Activated CD4-positive, alpha-beta T cell treated with anti-CD3 and anti-CD28 coated beads for 36 hours (primary cell): ENCODE results near the gene TMEM175. TPM values are rescaled to one million over a fixed set of nuclear protein-coding genes. Genes with fewer than 3 reads are reported as not detected.

Source experiments
- ATAC-seq: fragments of 200-7000 bp; cut with Tn5 transposase; one replicate; pipeline ENCODE4 v1.10.0; 2021; ENCODE audit warnings: mild to moderate bottlenecking, moderate library complexity
- CTCF ChIA-PET: fragments of 350-600 bp; sonication (Branson Sonifier 250); formaldehyde crosslinking; loops from one replicate; lab custom pipeline; 2021; ENCODE audit warnings: antibody characterized with exemption; lab: Charles Lee
- POLR2A ChIA-PET: fragments of 350-600 bp; sonication (Branson Sonifier 250); formaldehyde crosslinking; loops from one replicate; lab custom pipeline; 2021; ENCODE audit warnings: antibody characterized with exemption, inconsistent platforms; lab: Charles Lee
- DNase-seq: peaks from one replicate; pipeline ENCODE4 v3.0.0-alpha.2; 2020
- H3K27ac Mint-ChIP-seq: one replicate; pipeline ENCODE4 v1.8.0; 2021; ENCODE audit warnings: mixed read lengths
- H3K27me3 Mint-ChIP-seq: one replicate; pipeline ENCODE4 v1.8.0; 2021; ENCODE audit warnings: mixed read lengths
- H3K36me3 Mint-ChIP-seq: one replicate; pipeline ENCODE4 v1.8.0; 2021; ENCODE audit warnings: low read depth, mixed read lengths
- H3K4me1 Mint-ChIP-seq: one replicate; pipeline ENCODE4 v1.8.0; 2021; ENCODE audit warnings: mixed read lengths
- H3K4me3 Mint-ChIP-seq: one replicate; pipeline ENCODE4 v1.8.0; 2021; ENCODE audit warnings: mild to moderate bottlenecking, moderate library complexity, mixed read lengths
- H3K9me3 Mint-ChIP-seq: one replicate; pipeline ENCODE4 v1.8.0; 2021; ENCODE audit warnings: low read depth, mixed read lengths
- intact Hi-C, 2 experiments: fragments of 100-400 bp; cut with DNase I in 1 of 2; cut with micrococcal nuclease in 1 of 2; formaldehyde crosslinking; loops; one replicate each; pipeline versions ENCODE4 v1.14.2 to v1.15.1; 2022 to 2024; cut with DNase I, micrococcal nuclease
- total RNA-seq, 2 experiments: library from RNA; stranded (reverse); gene quantifications; one replicate each; pipeline ENCODE4 v1.2.3, GENCODE V29; 2021

TMEM175 gene
- total RNA-seq, 2 experiments from 2014 or later, result 15.2 to 17.3 TPM

- CTCF ChIA-PET, result no interaction called here
- Mint-ChIP-seq H3K36me3 (no peaks in the 10 kb centered on the region), H3K4me3 (no peak overlapping the region), H3K27me3 (peaks cover 44% of the 10 kb centered on the region), H3K4me1 (peaks cover 6% of the 10 kb centered on the region), H3K27ac (no peak overlapping the region), H3K9me3 (no peaks in the 10 kb centered on the region)
- POLR2A ChIA-PET, result no interaction called here
- intact Hi-C loops, result no loop called here
- ATAC-seq (no peak), DNase-seq (no peak)
These were observed 68.5 kb downstream of the TMEM175 start for GRCh38 chr4:1000686-1001260.

GRCh38 chr4:1001561-1002130 lies 69.4 kb downstream of the TMEM175 start:
- ATAC-seq (no peak), DNase-seq (no peak)
- Mint-ChIP-seq H3K4me1 (peaks cover 6% of the 10 kb centered on the region), H3K9me3 (no peaks in the 10 kb centered on the region), H3K27ac (no peak overlapping the region), H3K36me3 (no peaks in the 10 kb centered on the region), H3K4me3 (no peak overlapping the region), H3K27me3 (peaks cover 47% of the 10 kb centered on the region)
- CTCF ChIA-PET, result no interaction called here
- intact Hi-C loops, result no loop called here
- POLR2A ChIA-PET, result interaction anchor here (0.6 kb wide), 1 partner anchor 117 kb away, joined by 4 read pairs; no protein-coding TSS in a partner anchor

- CTCF ChIA-PET, result no interaction called here
- ATAC-seq, result no peak
These were observed 69.9 kb downstream of the TMEM175 start for GRCh38 chr4:1002131-1002630.

GRCh38 chr4:1002631-1003251 lies 70.5 kb downstream of the TMEM175 start:
- CTCF ChIA-PET, result no interaction called here
- H3K9me3 Mint-ChIP-seq, result peaks cover 2% of the 10 kb centered on the region
- H3K27me3 Mint-ChIP-seq, result peaks cover 53% of the 10 kb centered on the region
- peaks cover 6% of the 10 kb centered on the region for H3K4me1 Mint-ChIP-seq
- no peaks in the 10 kb centered on the region for H3K36me3 Mint-ChIP-seq
- ATAC-seq (no peak), DNase-seq (no peak)
- intact Hi-C loops, result no loop called here
- no peak overlapping the region for H3K4me3 Mint-ChIP-seq
- no peak overlapping the region for H3K27ac Mint-ChIP-seq
- POLR2A ChIA-PET, result no interaction called here

More at GRCh38 chr4:1002131-1002630, 69.9 kb downstream of the TMEM175 start:
- peaks cover 6% of the 10 kb centered on the region for H3K4me1 Mint-ChIP-seq
- no peak overlapping the region for H3K27ac Mint-ChIP-seq
- POLR2A ChIA-PET, result interaction anchor here (0.6 kb wide), 1 partner anchor 116 kb away, joined by 4 read pairs; no protein-coding TSS in a partner anchor
- peak; percentile 40 for DNase-seq
- H3K9me3 Mint-ChIP-seq, result peaks cover 2% of the 10 kb centered on the region
- H3K36me3 Mint-ChIP-seq, result no peaks in the 10 kb centered on the region
- H3K4me3 Mint-ChIP-seq, result no peak overlapping the region
- H3K27me3 Mint-ChIP-seq, result peaks cover 48% of the 10 kb centered on the region
- intact Hi-C loops, result no loop called here

GRCh38 chr4:1003271-1004070 lies 71.2 kb downstream of the TMEM175 start:
- no peak for ATAC-seq
- Mint-ChIP-seq H3K27me3 (peaks cover 53% of the 10 kb centered on the region), H3K4me3 (no peak overlapping the region), H3K9me3 (peaks cover 2% of the 10 kb centered on the region), H3K4me1 (peaks cover under 1% of the 10 kb centered on the region), H3K27ac (no peak overlapping the region), H3K36me3 (no peaks in the 10 kb centered on the region)
- POLR2A ChIA-PET, result no interaction called here
- no peak for DNase-seq
- intact Hi-C loops, result no loop called here
- CTCF ChIA-PET, result no interaction called here

GRCh38 chr4:1004071-1004418 lies 71.8 kb downstream of the TMEM175 start:
- H3K27ac Mint-ChIP-seq, result no peak overlapping the region
- DNase-seq (no peak), ATAC-seq (no peak)
- CTCF ChIA-PET, result no interaction called here
- H3K9me3 Mint-ChIP-seq, result peaks cover 2% of the 10 kb centered on the region
- POLR2A ChIA-PET, result no interaction called here
- no peak overlapping the region for H3K4me3 Mint-ChIP-seq
- H3K27me3 Mint-ChIP-seq, result peaks cover 55% of the 10 kb centered on the region
- intact Hi-C loops, result no loop called here
- H3K36me3 Mint-ChIP-seq, result no peaks in the 10 kb centered on the region
- peaks cover 2% of the 10 kb centered on the region for H3K4me1 Mint-ChIP-seq

GRCh38 chr4:1004557-1005485 lies 72.6 kb downstream of the TMEM175 start:
- ATAC-seq, result no peak
- CTCF ChIA-PET, result no interaction called here

GRCh38 chr4:1006856-1007255 lies 74.6 kb downstream of the TMEM175 start:
- POLR2A ChIA-PET, result no interaction called here
- Mint-ChIP-seq H3K27me3 (peaks cover 40% of the 10 kb centered on the region), H3K4me3 (no peak overlapping the region), H3K36me3 (no peaks in the 10 kb centered on the region), H3K27ac (no peak overlapping the region), H3K9me3 (peaks cover 2% of the 10 kb centered on the region), H3K4me1 (peaks cover 9% of the 10 kb centered on the region)
- CTCF ChIA-PET, result no interaction called here
- DNase-seq (no peak), ATAC-seq (no peak)
- intact Hi-C loops, result no loop called here

More at GRCh38 chr4:1004557-1005485, 72.6 kb downstream of the TMEM175 start:
- H3K27ac Mint-ChIP-seq, result no peak overlapping the region
- no peak overlapping the region for H3K4me3 Mint-ChIP-seq
- peaks cover 4% of the 10 kb centered on the region for H3K4me1 Mint-ChIP-seq
- no peak for DNase-seq
- intact Hi-C loops, result no loop called here
- POLR2A ChIA-PET, result no interaction called here
- peaks cover 2% of the 10 kb centered on the region for H3K9me3 Mint-ChIP-seq
- H3K27me3 Mint-ChIP-seq, result peaks cover 53% of the 10 kb centered on the region
- H3K36me3 Mint-ChIP-seq, result no peaks in the 10 kb centered on the region

Other genes with a start within 250 kb of the TMEM175 start
- under 1 TPM; 0.09 to 0.39 TPM for gene SLC49A3, start 243.3 kb upstream of the TMEM175 start, total RNA-seq
- 10 to 100 TPM; 20.6 to 22.5 TPM for gene PCGF3, start 226.6 kb upstream of the TMEM175 start, total RNA-seq
- gene CPLX1, start 106.3 kb upstream of the TMEM175 start, total RNA-seq, result under 1 TPM; 0.28 to 0.50 TPM
- 10 to 100 TPM; 82.9 to 88.0 TPM for gene GAK, start 144 bp upstream of the TMEM175 start, total RNA-seq
- 10 to 100 TPM in 1 of 2 experiments, 1 to 10 TPM in 1; 9.3 to 11.3 TPM for gene DGKQ, start 41.1 kb downstream of the TMEM175 start, total RNA-seq
- gene IDUA, start 54.6 kb downstream of the TMEM175 start, total RNA-seq, result 1 to 10 TPM; 6.4 to 9.0 TPM
- under 1 TPM; 0.21 to 0.43 TPM for gene SLC26A1, start 60.9 kb downstream of the TMEM175 start, total RNA-seq
- 10 to 100 TPM; 17.6 to 23.5 TPM for gene FGFRL1, start 79.2 kb downstream of the TMEM175 start, total RNA-seq
- gene RNF212, start 181.1 kb downstream of the TMEM175 start, total RNA-seq, result 1 to 10 TPM; 2.4 to 5.6 TPM
- gene SPON2, start 240.1 kb downstream of the TMEM175 start, total RNA-seq, result 1 to 10 TPM; 7.5 to 8.5 TPM